ENCODE data around the gene C5orf58.

- TF ChIP-seq CTCF (IDR thresholded peaks at IDR 0.05) (no peak), POLR2A (IDR thresholded peaks at IDR 0.05) (no peak)
Measured at GRCh38 chr5:170211575-170212334, 21.0 kb upstream of the C5orf58 start.

Data from vagina (tissue), 2 donors.